Measurements from ENCODE around the gene MIDN.
A peak's percentile ranks its signal among the peaks of the same experiment; 100 is the strongest.

Gene MIDN

GRCh38 chr19:1233115-1233667, 15.2 kb upstream of the MIDN start:
- no peak for DNase-seq

DNA sequence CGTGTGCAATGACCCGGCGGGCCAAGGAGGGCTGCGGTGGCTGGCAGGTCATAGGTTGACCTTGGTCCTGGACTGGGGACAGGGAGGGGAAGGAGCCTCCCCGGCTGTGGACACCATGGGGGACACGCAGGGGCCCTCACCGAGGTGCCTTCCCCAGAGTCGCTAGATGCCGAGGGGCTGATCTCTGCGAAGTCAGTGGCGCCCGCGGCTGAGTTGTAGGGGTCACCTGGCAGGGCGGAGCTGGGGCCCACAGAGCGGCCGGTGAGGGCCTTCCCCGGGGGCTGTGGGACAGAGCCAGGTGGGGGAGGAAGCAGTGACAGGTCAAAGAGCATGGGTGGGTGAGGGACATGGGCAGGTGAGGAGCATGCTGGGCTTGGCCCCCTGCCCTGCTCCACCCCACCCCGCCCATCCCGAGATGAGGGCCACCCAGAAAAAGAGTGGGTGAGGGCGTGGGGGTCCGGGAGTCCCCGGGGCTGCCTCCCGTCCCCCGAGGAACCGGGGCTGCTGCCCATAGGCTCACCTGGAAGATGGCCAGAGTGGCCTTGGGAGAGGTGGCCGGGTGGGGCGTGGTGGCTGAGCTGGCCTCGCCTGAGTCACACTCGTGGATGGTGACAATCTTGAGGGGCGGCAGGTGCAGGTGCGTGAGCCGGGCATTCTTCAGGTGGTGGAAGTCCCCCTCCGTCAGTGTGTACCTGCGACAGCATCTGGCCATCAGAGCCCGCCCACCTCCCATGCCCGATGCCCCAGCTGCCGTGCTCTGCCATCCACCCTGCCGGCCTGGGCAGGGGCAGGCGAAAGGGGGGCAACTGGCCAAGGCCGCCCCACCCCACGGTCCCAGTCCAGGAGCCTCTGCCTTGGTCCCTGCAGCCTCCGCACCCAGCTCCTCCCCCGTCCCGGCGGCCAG, 14.1 kb upstream of the MIDN start:
- no peak for DNase-seq

DNA sequence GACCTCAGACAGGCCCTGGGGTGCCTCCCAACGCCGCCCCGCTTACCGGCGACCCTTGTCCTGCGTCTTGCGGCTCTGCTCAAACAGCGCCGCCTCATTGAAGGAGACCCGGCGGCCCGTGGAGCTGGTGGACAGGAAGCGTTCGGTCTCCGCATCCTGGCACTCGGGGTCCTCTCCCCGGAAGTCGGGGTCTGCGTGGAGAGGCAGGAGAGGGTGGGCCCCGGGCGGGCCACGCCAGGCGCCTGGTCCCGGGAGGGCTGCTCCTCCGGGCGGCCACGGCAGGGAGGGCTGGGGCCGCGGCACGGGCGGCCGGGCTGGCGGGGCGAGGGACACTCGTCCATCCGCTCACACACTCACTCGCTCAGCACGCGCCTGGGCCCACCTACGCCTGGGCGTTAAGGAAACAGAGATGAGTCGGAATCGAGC, 13.4 kb upstream of the MIDN start:
- DNase-seq, result no peak

DNA sequence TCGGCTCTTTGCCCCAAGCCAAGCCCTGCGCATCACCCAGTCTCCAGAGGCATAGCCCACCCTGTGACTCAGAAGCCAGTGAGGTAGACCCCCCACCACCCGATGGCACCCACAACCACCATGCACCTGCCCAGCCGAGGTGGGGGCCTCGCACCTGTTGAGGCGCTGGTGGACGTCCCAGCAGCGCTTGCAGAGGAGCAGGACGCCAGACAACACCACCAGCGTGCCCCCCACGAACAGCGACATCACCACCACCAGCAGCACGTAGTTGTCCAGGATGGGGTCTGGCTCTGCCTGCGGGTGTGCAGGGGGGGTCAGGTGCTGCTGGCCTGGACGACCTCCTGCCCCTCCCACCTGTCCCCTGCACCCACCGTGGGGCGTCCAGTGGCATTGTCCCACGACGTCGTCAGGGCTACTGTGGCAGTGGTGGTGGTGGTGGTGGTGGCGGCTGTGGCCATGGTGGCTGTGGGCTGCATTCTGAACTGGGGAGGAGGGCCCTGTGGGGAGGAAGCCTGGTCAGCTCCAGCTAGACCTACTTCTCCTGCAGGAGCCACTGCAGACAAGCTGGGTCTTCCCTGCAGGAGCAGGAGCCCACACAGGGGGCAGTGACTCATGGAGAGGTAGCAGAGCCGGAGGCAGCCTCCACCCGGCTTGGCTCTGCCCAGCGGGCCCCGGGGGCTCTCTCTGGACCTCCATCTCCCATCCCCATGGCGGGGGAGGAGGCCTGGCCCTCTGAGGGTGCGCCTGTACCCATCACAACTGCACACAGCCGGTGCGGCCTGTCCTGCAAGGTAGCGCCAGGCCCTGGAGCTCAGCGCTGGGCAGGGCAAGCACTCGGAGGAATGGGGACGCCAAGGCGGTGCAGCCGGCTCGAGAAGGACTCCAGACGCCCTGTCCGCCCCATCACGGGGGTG, 12.5 kb upstream of the MIDN start:
- DNase-seq, result peak; percentile 63

DNA sequence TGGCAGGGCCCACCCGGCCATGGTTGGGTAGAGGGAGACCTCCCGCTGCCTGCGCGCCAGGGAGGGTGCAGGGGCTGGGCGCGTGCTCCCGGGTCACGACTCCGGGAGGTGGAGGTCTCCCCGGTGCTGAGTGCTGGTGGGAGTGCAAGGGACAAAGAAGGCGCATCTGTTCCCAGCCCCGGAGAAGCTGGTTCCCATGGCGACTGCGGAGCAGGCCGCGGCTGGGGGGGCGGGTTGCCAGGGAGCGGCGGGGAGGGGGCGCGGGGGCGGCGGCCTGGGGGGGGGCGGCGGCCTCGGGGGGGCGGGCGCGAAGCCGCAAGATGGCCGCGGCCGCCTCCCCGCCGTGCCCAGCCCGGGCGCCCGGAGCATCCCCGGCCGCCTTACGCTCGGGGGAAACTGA, 11.8 kb upstream of the MIDN start:
- no peak for DNase-seq

DNA sequence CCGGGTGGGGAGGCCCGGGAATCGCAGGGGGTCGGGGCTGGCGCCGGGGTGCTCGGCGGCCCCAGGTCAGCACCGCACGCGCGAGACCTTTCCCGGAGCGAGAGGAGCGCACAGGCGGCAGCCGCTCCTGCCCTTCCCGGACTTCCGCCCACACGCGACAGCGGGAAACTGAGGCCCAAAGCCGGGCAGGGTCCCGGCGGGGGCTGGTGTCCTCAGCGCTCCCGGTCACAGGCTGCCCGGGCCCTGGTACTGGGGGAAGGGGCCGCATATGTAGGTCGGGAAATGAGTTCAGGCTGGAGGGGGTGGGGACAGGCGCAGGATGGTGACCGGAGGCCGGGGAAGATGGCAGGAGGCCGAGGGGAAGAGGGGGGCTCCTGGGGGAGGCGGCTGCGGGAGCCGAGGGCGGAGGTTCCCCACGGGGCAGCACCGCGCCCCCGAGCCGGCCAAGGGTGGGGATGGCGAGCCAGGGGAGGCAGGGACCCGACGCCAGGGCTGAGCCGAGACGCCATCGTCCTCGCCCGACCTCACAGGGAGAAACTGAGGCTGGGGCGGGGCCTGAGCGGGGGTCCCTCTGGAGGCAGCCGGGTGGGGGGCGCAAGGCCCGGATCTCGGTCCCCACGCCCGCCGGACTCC, 11.2 kb upstream of the MIDN start:
- no peak for DNase-seq

GRCh38 chr19:1237754-1238368, 10.5 kb upstream of the MIDN start, which contains the start of gene CBARP:
Gene CBARP (minus strand): TSS chr19:1238005. CDS start chr19:1236100, 1,905 bp downstream.
- peak; percentile 56 for DNase-seq

- DNase-seq, result no peak
Observed at GRCh38 chr19:1238369-1239303, 9.7 kb upstream of the MIDN start.

- no peak for DNase-seq
Observed at GRCh38 chr19:1239420-1239795, 9.0 kb upstream of the MIDN start.

- peak; percentile 90 for DNase-seq
Observed at GRCh38 chr19:1239796-1240737, 8.3 kb upstream of the MIDN start.

DNA sequence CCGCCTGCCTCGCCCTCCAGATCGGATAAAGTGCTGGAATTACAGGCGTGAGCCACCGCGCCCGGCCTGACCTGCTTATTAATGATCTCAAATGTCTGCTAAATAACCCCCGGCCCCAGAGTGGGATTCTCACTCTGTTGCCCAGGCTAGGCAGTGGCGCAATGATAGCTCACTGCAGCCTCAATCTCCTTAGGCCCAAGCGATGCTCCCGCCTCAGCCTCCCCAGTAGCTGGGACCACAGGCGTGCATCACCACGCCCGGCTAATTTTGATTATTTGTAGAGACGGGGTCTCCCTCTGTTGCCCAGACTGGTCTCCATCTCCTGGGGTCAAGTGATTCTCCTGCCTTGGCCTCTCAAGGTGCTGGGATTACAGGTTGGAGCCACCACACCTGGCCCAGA, 7.5 kb upstream of the MIDN start:
- DNase-seq, result no peak

- DNase-seq, result peak; percentile 95
Observed at GRCh38 chr19:1241417-1242095, 6.8 kb upstream of the MIDN start, which contains the start of gene ATP5F1D. Gene ATP5F1D (plus strand): TSS chr19:1241751. CDS start chr19:1241851, 100 bp downstream.

DNA sequence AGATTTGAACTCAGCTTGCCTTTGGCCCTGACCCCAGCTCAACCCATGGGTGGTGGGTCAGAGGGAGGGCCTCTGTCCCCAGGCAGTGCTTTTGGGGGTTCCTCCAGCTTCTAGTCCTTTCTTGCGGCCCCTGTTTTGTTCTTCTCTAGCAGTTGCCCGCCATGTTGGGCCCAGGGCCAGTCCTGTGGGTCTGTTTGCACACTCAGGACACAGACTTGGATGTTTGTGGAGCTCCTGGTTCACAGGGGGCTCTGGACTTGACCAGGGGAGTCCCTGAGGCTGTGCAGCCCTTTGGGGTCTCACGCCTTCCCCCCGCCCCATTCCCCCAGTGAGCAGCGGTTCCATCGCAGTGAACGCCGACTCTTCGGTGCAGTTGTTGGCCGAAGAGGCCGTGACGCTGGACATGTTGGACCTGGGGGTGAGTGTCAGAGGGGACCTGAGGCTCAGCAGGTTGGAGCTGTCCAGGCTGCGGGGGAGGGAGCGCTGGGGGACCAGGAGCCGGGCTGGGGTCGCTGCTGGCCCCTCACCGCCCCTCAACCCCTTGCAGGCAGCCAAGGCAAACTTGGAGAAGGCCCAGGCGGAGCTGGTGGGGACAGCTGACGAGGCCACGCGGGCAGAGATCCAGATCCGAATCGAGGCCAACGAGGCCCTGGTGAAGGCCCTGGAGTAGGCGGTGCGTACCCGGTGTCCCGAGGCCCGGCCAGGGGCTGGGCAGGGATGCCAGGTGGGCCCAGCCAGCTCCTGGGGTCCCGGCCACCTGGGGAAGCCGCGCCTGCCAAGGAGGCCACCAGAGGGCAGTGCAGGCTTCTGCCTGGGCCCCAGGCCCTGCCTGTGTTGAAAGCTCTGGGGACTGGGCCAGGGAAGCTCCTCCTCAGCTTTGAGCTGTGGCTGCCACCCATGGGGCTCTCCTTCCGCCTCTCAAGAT, 4.4 kb upstream of the MIDN start:
- peak; percentile 81 for DNase-seq

GRCh38 chr19:1244693-1245451, 3.5 kb upstream of the MIDN start:
- no peak for DNase-seq

GRCh38 chr19:1245494-1246264, 2.7 kb upstream of the MIDN start:
- DNase-seq, result no peak
